Muscle of back (tissue), 11 donors: ENCODE results near the gene CFAP46. TPM values are rescaled to one million over a fixed set of nuclear protein-coding genes. Genes with fewer than 3 reads are reported as not detected.
"Not testable (repeated sequence)": the region's sequence is repeated elsewhere in the genome, so short reads cannot be mapped to it uniquely, and the experiment has no call there.

ENCODE experiments used
- DNase-seq, 3 donors: peaks; one replicate each; pipeline versions ENCODE4 v3.0.0 to v3.0.0-alpha.2; 2013
- polyA plus RNA-seq, 10 donors: library from polyadenylated mRNA; unstranded; fragments of 120-200 nt; gene quantifications; one replicate each; pipeline ENCODE4 v1.2.1, GENCODE V29; 2013; ENCODE audit not compliant: insufficient read length in 10 of 10

CFAP46 gene
- polyA plus RNA-seq, 10 donors, result 0.21 to 0.53 (median 0.44) TPM

GRCh38 chr10:132901351-132901750 is 41.0 kb downstream of the CFAP46 start:
- no peak for DNase-seq

GRCh38 chr10:132900211-132900756 is 42.1 kb downstream of the CFAP46 start:
- no peak for DNase-seq

- DNase-seq, result no peak
These were observed 42.7 kb downstream of the CFAP46 start for GRCh38 chr10:132899751-132900065.

- no peak for DNase-seq
These were observed 43.2 kb downstream of the CFAP46 start for GRCh38 chr10:132899054-132899750.

GRCh38 chr10:132898391-132899053 is 43.8 kb downstream of the CFAP46 start:
- no peak for DNase-seq

GRCh38 chr10:132897516-132898381 is 44.6 kb downstream of the CFAP46 start:
- DNase-seq, result no peak

- DNase-seq, result not testable (repeated sequence)
These were observed 48.6 kb downstream of the CFAP46 start for GRCh38 chr10:132893786-132894185.

GRCh38 chr10:132893090-132893489 is 49.3 kb downstream of the CFAP46 start:
- peak in 1 of 3 donors; percentile 55 for DNase-seq

GRCh38 chr10:132892004-132892403 is 50.4 kb downstream of the CFAP46 start:
- DNase-seq, result no peak

- DNase-seq, result no peak
These were observed 51.0 kb downstream of the CFAP46 start for GRCh38 chr10:132891368-132891767.

- no peak for DNase-seq
These were observed 52.1 kb downstream of the CFAP46 start for GRCh38 chr10:132890301-132890700.

GRCh38 chr10:132889556-132889955 is 52.8 kb downstream of the CFAP46 start:
- DNase-seq, result no peak

GRCh38 chr10:132888898-132889490 is 53.4 kb downstream of the CFAP46 start:
- DNase-seq, result no peak

GRCh38 chr10:132888446-132888845 is 53.9 kb downstream of the CFAP46 start:
- DNase-seq, result not testable (repeated sequence)

- DNase-seq, result no peak
These were observed 55.9 kb downstream of the CFAP46 start for GRCh38 chr10:132886211-132887099.

GRCh38 chr10:132885451-132886210 is 56.7 kb downstream of the CFAP46 start:
- no peak for DNase-seq

- no peak for DNase-seq
These were observed 57.6 kb downstream of the CFAP46 start for GRCh38 chr10:132884691-132885271.

- no peak for DNase-seq
These were observed 58.3 kb downstream of the CFAP46 start for GRCh38 chr10:132884041-132884440.

- no peak for DNase-seq
These were observed 58.9 kb downstream of the CFAP46 start for GRCh38 chr10:132883391-132883881.
